Body of pancreas (tissue), 4 donors: ENCODE results near the gene FAM9A.

ENCODE experiments used
- CTCF ChIP-seq, 7 experiments: fragments of 450-650 bp in 4 of 7; fragments of 200-600 bp in 3 of 7; sonication (generic) in 3 of 7; IDR thresholded peaks; one replicate each; pipeline ENCODE4 v1.5.1; 2016 to 2019; ENCODE audit warnings: antibody characterized with exemption in 7 of 7
- POLR2A ChIP-seq, 3 donors: fragments of 450-650 bp; IDR thresholded peaks; one replicate each; pipeline ENCODE4 v1.6.1; 2016; ENCODE audit warnings: antibody characterized with exemption in 3 of 3, mild to moderate bottlenecking in 2 of 3

- TF ChIP-seq CTCF (IDR thresholded peaks at IDR 0.05) (no peak), POLR2A (IDR thresholded peaks at IDR 0.05) (no peak)
Observed at GRCh38 chrX:8805046-8805445, 3.9 kb upstream of the FAM9A start.
